NCI-H146 treated with DMSO at 0.1 percent for 48 hours (cell line): ENCODE data around the gene RAD21L1.
A peak's percentile ranks its signal among the peaks of the same experiment; 100 is the strongest.

Experiments
- DNase-seq: peaks from one replicate; lab custom pipeline; 2025; ENCODE audit not compliant: unreplicated experiment; lab: John Stamatoyannopoulos, UW

Gene RAD21L1

GRCh38 chr20:1225783-1226654 is at the start of gene RAD21L1:
Gene RAD21L1, plus strand, starts transcription at chr20:1226044. Its CDS starts 2,410 bp downstream, at chr20:1228454.
- DNase-seq: peak; percentile 52

GRCh38 chr20:1177680-1178079 is 48.2 kb upstream of the RAD21L1 start:
- DNase-seq: no peak

GRCh38 chr20:1178103-1178502 is 47.7 kb upstream of the RAD21L1 start:
- DNase-seq: no peak

- no peak for DNase-seq
Measured at GRCh38 chr20:1178623-1179022, 47.2 kb upstream of the RAD21L1 start.

DNA sequence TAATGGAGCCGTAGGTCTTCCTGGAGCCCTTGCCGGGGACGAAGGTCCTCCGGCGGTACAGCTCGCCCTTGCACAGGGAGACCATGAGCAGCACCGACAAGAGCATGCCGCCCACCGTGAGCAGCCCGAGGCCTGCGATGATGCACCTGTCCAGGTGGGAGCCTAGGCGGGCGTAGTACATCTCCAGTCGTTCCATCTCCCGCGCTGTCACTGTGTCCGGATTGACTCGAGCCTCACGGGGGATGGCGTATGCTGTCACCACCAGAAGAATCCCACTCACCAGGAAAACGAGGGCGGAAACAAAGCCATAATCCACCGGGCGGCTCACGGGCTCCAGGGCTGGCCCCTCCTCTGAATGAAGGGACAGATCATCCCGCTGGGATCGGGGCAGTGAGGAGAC is 44.9 kb upstream of the RAD21L1 start:
- DNase-seq: no peak

DNA sequence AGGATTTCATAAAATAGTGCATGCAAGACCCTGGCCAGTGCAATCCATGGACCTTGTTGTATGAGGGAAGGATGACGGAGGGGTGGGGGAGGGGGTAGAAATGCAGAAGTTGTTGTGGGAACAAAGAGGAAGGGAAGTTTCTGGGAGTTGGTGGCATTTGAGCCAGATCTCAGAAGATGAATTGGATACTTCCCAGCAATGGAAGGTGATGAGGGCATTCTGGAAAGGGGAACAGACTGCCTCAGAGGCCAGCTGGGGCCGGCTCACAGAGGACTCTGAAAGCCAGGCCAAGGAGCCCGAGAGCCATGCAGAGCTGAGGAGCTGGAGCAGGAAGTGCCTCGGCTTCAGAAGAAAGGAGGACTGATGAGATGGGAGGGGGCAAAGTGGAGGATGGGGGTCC is 43.7 kb upstream of the RAD21L1 start:
- no peak for DNase-seq

DNA sequence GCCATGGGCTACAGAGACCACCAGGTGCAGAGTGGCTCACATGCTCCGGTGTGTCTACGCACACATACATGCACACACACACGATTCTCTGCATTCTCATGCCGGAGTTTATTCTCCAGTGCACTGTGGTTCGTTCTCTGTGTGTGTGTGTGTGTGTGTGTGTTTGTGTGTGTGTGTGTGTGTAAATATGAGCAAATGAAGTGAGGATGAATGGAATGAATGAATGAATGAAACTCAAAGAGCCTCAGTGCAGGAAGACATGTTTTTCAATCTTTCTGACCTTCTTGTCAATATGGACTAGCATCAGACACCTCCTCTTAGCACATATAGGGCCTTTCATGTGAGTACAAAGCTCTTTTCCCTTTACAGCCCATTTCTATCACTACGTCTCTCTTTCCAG is 42.7 kb upstream of the RAD21L1 start:
- DNase-seq: no peak

DNA sequence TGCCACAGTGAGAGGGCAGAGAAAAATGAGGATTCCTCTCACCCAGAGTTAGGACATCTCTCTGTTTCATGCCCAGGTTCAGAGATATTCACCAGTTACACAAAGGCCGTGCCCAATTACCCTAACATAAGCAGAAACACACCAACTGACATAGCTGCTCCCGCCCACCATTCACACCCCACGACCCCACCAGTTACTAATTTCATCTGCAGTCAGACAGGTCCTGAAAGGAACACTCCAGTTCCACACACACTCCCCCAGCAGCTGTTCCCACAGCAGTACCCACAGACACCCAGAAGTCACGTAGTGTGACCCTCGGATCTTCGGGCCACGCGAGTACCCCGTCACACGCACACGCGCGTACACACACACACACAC is 41.6 kb upstream of the RAD21L1 start:
- no peak for DNase-seq

- DNase-seq: no peak
Measured at GRCh38 chr20:1184638-1185315, 41.1 kb upstream of the RAD21L1 start, which contains the start of gene TMEM74B. Gene TMEM74B, minus strand, starts transcription at chr20:1184981. Its CDS starts 1,180 bp downstream, at chr20:1183801.

DNA sequence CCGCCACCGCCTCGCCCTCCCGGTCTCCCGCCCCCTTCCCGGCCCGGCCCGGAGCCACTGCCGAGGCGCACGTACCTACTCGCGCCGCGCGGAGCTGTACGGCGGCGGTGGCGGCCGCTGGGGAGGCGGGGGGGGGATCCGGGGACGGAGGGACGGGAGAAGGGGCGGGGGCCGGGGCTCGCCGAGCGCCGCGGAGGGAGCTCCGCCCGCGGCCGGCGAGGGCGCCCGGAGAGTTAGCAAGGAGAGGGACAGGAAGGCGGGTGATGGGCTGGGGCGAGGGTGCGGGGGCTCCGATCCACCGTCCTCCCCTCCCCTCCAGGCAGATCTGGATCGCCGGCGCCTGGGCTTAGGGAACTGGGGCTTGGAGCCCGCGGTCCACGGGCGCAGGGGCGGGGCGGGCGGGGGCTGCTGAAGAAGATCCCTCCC is 40.5 kb upstream of the RAD21L1 start:
- DNase-seq: no peak

GRCh38 chr20:1185790-1186334 is 40.0 kb upstream of the RAD21L1 start:
- peak; percentile 19 for DNase-seq

GRCh38 chr20:1186367-1186991 is 39.4 kb upstream of the RAD21L1 start:
- no peak for DNase-seq

GRCh38 chr20:1187605-1188171 is 38.2 kb upstream of the RAD21L1 start:
- DNase-seq: no peak

- no peak for DNase-seq
Measured at GRCh38 chr20:1188347-1188746, 37.5 kb upstream of the RAD21L1 start.

DNA sequence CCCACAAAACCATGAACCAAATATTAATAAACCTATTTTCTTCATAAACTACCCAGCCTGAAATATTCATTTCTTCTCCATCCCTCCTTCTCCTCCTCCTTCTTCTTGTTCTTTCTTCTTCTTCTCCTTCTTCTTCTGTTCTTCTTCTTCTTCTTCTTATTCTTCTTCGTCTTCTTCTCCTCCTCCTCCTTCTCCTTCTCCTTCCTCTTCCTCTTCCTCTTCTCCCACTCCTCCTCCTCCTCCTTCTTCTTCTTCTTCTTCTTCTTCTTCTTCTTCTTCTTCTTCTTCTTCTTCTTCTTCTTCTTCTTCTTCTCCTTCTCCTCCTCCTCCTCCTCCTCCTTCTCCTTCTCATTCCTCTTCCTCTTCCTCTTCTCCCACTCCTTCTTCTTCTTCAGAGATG is 36.0 kb upstream of the RAD21L1 start:
- no peak for DNase-seq

DNA sequence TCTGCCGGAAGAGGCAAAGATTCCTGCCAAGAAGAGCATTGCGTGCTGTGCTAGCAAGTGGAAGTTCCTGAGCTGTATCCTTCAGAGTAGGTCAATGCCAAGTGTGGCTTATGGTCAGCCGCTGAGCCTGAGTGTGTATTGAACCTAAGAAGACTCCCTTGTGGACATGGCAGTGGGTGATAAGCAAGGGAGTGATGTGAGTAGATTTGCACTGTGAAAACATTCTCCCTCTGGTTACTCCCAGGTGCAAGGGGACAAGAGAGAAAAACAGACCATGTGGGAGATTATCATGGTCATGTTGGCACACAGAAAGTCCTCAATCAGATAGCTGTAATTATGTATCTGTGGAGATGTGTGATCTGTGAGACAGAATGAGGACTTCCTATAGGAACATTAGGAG is 35.0 kb upstream of the RAD21L1 start:
- DNase-seq: no peak

DNA sequence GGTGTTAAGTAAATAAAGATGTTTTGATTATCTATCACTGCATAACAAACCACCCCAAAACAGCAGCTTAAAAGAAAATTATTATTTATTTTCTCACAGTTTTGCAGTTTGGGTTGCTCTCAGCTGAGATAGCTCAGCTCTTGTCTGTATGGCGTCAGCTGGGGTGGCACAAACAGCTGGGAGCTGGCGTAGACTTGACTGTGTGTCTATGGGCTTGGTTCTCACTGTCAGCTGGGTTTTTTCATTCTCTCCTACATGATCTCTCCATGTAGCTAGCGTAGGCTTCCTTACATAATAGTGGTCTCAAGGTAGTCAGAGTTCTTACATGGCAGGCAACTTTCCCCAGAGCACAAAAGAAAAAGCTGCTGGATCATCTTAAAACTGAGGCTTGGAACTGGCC is 34.5 kb upstream of the RAD21L1 start:
- DNase-seq: no peak

GRCh38 chr20:1195226-1195625 is 30.6 kb upstream of the RAD21L1 start:
- no peak for DNase-seq

GRCh38 chr20:1196634-1197033 is 29.2 kb upstream of the RAD21L1 start:
- DNase-seq: no peak

DNA sequence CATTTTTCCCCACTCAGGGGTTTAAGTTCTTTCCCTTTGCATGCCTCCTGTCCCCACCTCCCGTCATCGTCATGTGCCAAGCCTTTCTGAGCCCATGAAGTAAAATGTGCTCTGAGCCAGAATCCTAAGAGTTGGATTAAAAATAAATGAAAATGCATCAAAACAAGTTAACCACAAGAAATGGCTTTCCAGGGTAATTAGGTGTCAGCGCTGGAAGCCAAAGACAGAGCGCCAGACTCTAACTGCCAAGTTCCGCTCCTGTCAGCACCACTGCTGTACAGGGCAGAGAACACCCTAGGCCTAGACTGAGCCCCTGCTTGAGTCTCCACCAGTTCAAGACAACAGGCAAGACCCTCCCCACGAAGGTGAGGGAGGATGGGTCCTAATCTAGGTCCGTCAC is 28.0 kb upstream of the RAD21L1 start:
- no peak for DNase-seq

- no peak for DNase-seq
Measured at GRCh38 chr20:1198751-1199150, 27.1 kb upstream of the RAD21L1 start.
